Activated CD4-positive, alpha-beta T cell treated with anti-CD3 and anti-CD28 coated beads, Interleukin-2, amount 50 U/mL, for 48 hours (primary cell): Measurements from ENCODE around the gene VCL.
A peak's percentile ranks its signal among the peaks of the same experiment; 100 is the strongest.
"Not testable (repeated sequence)": the region's sequence is repeated elsewhere in the genome, so short reads cannot be mapped to it uniquely, and the experiment has no call there.

ENCODE experiments used
- DNase-seq, 2 experiments: peaks; one replicate each; pipeline ENCODE4 v3.0.0-alpha.2; 2020

The VCL gene

DNA sequence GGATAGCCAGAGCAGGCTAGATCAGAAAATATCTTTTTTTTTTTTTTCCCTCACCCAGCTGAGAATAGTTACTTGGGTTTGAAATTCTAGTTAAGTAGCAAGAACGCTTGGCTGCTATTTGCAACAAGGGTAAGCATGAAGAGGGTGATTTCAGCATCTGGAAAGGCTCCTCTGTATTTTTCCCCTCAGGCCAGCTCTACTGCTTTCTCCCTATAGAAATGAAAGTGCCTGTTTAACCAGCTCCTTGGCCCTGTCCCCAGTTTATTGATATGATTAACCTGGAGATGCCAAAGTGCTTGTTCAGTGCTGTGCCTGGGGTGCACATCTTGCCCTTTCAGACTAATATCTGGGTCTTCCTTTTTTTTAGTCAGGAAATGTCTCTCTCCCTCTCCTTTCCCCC lies 115.6 kb downstream of the VCL start:
- no peak for DNase-seq

DNA sequence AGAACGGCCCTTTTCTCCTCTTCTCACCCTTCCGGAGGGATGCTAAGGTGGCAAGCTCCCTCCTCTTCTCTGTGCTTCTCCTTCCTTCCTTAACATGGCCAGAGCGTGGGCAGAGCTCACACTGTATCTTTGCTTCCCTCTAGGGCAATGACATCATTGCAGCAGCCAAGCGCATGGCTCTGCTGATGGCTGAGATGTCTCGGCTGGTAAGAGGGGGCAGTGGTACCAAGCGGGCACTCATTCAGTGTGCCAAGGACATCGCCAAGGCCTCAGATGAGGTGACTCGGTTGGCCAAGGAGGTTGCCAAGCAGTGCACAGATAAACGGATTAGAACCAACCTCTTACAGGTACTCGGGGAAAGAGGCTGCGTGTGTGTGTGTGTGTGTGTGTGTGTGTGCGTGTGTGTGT lies 116.1 kb downstream of the VCL start:
- DNase-seq: no peak

- no peak for DNase-seq
Observed at GRCh38 chr10:74117738-74118137, 119.8 kb downstream of the VCL start.

- no peak for DNase-seq
Observed at GRCh38 chr10:74118804-74119203, 120.9 kb downstream of the VCL start.

- DNase-seq: no peak
Observed at GRCh38 chr10:74120911-74121310, 123.0 kb downstream of the VCL start.

- no peak for DNase-seq
Observed at GRCh38 chr10:74121368-74121767, 123.5 kb downstream of the VCL start.

DNA sequence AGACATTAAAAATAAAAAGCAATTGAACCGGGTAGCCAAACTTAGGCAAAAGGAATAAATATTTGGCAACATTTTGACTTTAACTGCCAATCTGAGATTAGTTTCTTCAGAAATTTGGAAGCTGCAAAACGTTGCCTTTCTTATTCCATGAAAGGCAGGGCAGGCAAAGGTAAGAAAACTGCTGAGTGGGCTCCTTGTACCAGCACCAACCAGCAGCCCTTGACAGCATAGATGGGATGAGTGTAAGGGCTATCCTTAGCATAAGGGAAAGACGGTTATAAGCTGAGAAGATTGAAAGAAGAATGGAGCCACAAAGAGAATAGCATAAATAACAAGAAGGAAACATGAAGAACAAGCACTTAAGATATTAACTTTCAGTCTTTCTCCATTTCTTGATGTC lies 124.1 kb downstream of the VCL start:
- no peak for DNase-seq

DNA sequence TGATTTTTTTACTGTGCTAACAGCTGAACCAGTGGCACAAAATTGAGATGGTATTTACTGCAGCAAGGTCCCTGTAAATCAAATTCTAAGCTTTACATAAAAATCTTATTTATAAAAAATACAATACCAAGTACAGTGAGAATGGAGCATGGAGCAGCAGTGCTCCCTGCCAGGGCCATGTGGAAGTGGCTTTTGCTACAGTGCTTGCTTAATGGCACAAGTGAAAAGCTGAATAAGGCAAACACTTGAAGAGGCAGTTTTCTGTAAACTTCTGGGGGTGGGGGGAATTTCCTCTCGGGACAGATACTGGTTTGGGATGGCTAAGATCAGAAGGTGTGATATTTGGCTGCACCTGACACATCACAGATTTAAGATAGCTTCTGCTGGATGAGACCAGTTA lies 125.2 kb downstream of the VCL start:
- no peak for DNase-seq

DNA sequence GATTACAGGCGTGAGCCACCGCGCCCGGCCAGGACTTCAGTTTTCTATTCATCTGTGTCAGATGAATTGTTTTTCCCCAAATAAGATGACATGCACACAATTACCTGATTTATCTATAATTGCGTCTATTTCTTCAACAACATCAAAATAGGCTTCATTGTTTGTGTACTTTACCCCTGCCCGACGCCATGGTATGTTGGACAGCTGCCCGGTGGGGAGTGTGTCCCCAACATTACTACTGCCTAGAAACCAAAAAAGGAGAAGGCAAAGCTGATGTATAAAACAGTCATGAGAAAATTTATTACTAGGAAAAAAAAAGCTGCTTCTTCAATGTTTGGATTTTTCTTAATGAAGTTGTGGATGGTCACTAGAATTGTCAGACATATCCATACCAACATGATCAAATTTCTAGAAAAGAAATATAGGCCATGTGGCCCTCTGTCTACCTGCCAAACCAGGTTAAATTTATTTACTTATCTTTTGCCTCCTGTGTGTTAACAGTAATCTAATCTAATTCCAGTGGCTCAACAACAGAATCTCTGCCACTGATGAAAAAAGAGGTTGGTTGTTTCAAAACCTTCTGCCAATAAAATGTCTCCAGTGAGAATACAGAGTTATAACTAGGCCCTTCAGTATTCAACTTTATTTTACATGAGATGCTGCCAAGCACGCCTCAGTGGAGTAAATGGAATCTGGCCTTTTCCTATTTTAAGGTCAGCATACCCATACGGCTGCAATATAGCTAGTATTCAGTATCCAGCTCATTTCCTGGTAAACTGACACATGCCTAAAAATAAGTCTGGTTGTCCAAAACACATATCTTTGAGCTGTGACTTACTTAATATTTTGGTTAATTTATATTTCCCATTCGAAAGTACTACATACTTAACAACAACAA lies 136.3 kb downstream of the VCL start:
- DNase-seq: no peak

DNA sequence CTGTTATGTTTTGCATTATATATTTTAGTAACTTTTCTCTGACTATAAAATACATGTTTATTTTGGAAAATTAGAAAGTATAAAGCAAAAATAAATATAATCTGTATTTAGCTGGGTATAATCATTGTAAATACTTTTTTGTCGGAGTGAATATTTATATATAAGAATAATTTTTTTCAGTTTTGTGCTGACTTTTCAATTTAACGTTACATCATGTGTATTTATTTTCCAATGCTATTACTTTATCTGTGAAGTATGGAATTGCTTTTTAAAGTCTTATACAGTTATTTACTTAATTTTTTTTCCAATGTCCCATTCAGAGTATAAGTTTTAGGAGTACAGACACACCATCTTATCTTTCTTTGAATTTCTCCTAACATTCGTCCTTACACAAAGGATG lies 137.5 kb downstream of the VCL start:
- DNase-seq: no peak

- DNase-seq: no peak
Observed at GRCh38 chr10:74137992-74138391, 140.1 kb downstream of the VCL start.

GRCh38 chr10:74138596-74138995 lies 140.7 kb downstream of the VCL start:
- DNase-seq: not testable (repeated sequence)

DNA sequence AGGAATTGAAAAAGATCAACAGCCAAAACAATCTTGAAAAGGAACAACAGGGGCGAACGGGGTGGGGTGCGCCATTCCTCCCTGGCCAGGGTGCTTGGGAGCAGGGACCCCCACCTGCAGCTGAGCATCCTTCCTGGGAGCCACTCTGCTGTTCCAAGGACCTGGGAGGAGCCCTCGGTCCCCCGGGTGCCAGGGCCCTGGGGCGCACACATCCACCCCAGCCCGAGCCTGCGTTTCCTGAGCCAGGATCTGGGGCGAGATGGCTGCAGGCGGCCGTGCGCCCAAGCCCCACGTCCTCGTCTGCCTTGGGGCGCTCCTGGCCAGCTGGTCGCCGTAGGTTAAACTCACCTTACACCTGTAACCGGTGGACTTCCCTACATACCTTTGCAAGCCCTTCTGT lies 142.1 kb downstream of the VCL start:
- DNase-seq: no peak

DNA sequence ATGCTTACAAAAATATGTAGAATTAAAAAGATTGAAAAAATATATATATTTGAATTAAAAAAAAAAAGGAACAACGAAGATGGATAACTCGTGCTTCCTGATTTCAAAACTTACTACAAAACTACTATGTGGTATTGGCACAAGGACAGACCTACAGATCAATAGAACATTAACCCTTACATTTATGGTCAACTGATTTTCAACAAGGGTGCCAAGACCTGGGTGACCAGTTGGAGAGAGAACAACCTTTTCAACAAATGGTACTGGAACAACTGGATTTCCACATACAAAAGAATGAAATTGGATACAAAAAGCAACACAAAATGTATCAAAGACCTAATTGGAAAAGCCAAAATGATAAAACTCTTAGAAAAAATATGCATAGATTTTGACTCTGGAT lies 142.6 kb downstream of the VCL start:
- DNase-seq: no peak

DNA sequence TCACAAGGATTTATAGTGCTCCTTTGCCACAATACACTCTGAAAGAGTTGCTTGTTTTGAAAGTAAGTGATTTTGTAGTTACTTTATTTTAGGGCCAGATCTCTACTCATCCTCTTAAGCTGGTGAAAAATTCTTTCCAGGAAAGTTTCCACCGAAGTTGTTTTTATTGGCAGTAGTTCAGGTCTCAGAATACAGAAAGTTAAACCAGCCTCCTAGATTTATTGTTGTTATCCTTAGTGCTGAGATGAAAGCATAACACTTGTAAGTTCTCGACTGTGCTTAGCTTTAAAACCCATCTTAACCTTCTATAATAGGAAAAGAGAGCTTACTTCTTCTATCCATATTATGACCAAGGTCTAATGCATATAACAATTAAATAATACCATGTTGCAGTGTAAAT lies 147.2 kb downstream of the VCL start:
- DNase-seq: no peak

DNA sequence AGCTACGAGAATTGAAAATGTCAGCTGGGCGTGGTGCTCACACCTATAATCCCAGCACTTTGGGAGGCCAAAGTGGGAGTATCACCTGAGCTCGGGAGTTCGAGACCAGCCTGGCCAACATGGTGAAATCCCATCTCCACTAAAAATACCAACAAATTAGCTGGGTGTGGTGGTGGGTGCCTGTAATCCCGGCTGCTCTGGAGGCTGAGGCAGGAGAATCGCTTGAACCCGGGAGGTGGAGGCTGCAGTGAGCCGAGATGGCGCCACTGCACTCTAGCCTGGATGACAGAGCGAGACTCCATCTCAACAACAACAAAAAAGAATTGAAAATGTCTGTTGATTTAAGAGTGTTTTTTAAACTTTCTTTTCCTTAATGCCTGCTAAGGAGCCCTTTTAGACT lies 149.1 kb downstream of the VCL start:
- DNase-seq: not testable (repeated sequence)

- DNase-seq: peak; percentile 78 to 84
Observed at GRCh38 chr10:74150204-74150989, 152.5 kb downstream of the VCL start, which contains the start of gene AP3M1. AP3M1 (minus strand) TSS chr10:74150828; CDS start chr10:74138379, 12,449 bp downstream.

DNA sequence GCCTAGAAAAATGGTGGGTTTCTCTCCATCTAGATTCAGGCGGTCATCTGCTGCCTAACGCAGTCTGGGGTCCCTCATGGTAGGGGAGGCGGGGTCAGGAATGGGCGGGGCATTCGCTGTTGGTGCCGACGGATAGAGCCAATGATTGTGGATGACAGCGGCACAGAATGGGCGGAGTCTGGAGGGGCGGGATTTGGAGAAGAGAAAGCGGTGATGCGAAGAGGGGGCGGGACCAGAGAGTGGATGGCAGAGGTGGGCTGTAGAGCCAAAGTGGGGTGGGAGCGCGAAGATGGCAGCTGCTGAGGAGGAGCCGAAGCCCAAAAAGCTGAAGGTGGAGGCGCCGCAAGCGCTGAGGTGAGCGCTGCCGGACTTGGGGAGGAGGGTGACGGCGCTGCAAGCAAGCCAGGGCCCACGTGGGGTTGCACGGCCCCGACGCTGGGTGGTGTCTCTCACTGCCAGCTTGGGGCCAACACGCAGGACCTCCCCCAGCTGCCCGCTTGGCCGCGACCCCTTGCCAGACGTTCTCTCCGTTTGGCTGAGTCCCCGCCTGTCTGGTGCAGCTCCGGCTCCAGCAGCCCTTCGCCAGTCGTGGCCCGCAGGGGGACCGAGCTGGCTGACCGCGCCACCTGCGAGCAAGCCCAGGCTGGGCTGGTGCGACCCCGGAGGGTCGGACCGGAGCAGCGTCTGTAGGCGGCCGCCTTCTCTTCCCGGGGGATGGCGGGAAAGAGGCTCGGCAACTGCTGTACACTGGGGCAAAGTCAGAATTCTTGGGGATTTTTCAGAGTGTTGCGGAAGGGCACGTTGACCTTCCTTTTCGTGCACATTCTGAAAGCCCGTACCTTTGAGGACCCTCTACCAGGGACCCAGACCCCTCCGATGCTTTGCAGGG lies 153.3 kb downstream of the VCL start, which contains the start of gene ADK:
TSS of gene ADK (plus strand) at position 232 of the 889 bp plus-strand sequence. CDS start at position 290, 58 bp downstream.
- peak; percentile 100 for DNase-seq

DNA sequence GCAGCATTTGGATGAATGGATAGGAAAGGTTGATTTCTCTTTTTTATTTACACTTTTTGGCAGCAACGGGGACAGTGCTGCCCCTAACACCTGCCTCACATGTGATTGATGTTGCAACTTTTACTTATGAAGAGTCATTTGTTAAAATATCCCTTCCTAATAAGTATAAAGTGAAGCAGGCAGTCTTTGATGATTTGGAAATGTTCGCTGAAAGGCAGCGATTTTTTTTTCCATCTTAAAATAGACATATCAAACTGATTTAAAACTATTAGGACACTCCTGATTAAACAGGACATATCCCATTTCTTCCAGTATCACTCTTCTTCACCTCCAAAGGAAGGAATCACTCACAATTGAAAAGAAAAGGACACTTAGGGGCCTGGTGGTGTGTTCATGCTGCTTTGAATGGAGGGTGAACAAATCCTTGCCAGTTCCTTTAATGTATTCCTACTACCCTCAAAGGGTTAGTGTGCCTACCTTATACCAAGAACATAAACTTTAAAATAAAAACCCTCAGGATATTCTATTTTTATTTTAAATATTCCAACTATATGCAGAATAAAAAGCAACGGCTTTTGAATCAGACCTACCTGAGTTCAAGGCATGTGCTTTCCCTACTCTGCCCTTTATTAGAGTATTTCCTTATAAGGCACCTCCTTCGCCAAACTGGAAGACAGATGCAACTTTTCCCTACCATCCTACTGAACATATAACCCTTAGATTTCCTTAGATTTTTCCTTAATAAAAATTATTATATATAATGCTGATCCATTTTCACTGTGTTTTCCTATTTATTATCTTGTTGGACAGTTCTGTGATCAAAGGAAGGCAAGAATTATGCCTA lies 154.2 kb downstream of the VCL start:
- no peak for DNase-seq

DNA sequence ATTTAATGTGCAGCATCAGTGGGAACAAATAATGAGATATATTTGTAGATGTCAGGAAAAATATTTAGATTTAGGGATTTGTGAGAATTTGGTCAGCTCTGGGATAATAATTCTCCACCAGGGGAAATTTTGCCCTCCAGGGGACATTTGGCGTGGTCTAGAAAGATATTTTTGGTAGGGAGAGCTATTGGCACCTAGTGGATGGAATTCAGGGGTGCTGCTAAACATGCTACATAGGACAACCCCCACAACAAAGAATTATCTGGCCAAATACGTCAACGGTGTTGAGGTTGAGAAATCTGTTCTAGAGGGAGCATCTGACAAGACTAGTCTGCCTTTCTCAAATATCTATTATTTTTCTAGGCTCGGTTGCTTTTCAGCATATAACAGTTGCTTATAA lies 155.2 kb downstream of the VCL start:
- DNase-seq: no peak

- no peak for DNase-seq
Observed at GRCh38 chr10:74153676-74154075, 155.8 kb downstream of the VCL start.

- DNase-seq: no peak
Observed at GRCh38 chr10:74156919-74157289, 159.0 kb downstream of the VCL start.
